GM23338 (cell line): Measurements from ENCODE around the gene ALDH8A1. TPM values are rescaled to one million over a fixed set of nuclear protein-coding genes. Genes with fewer than 3 reads are reported as not detected.

Experiments used
- ATAC-seq: fragments of 200-7000 bp; cut with Tn5 transposase; 3 replicates; pipeline ENCODE4 v1.9.1; 2020
- DNase-seq: peaks from one replicate; pipeline ENCODE4 v3.0.0-alpha.2; 2015; ENCODE audit warnings: low spot score
- H2AFZ ChIP-seq: fragments of 200-600 bp; sonication (generic); 2 replicates; pipeline ENCODE4 v1.8.0; 2016; ENCODE audit warnings: antibody characterized with exemption, mild to moderate bottlenecking, moderate library complexity
- H3F3A ChIP-seq: fragments of 200-600 bp; sonication (generic); replicated peaks from 2 replicates; pipeline ENCODE4 v1.8.0; 2017; ENCODE audit warnings: antibody characterized with exemption, mixed run types, low read depth
- H3K27ac ChIP-seq: fragments of 200-600 bp; sonication (generic); 2 replicates; pipeline ENCODE4 v1.6.1; 2016; ENCODE audit warnings: low read depth
- H3K27me3 ChIP-seq: fragments of 200-600 bp; sonication (generic); 2 replicates; pipeline ENCODE4 v1.8.0; 2016; ENCODE audit warnings: mild to moderate bottlenecking, mixed run types, moderate library complexity; ENCODE audit not compliant: insufficient read depth
- H3K36me3 ChIP-seq: fragments of 200-600 bp; sonication (generic); 2 replicates; pipeline ENCODE4 v1.8.0; 2016; ENCODE audit warnings: mild to moderate bottlenecking; ENCODE audit not compliant: insufficient read depth
- H3K4me1 ChIP-seq: fragments of 200-600 bp; sonication (generic); 2 replicates; pipeline ENCODE4 v1.8.0; 2016; ENCODE audit warnings: mild to moderate bottlenecking, moderate library complexity; ENCODE audit not compliant: insufficient read depth
- H3K4me2 ChIP-seq: fragments of 200-600 bp; sonication (generic); 2 replicates; pipeline ENCODE4 v1.7.1; 2017; ENCODE audit warnings: mixed run types
- H3K4me3 ChIP-seq: fragments of 200-600 bp; sonication (generic); 2 replicates; pipeline ENCODE4 v1.6.1; 2016; ENCODE audit warnings: mixed run types
- H3K79me2 ChIP-seq: fragments of 200-600 bp; sonication (generic); replicated peaks from 2 replicates; pipeline ENCODE4 v1.8.0; 2017; ENCODE audit warnings: mild to moderate bottlenecking; ENCODE audit not compliant: insufficient read depth
- H3K9me2 ChIP-seq: fragments of 200-600 bp; sonication (generic); 2 replicates; pipeline ENCODE4 v1.8.0; 2017; ENCODE audit not compliant: insufficient read depth
- H4K20me1 ChIP-seq: fragments of 200-600 bp; sonication (generic); replicated peaks from 2 replicates; pipeline ENCODE4 v1.8.0; 2017; ENCODE audit warnings: mild to moderate bottlenecking; ENCODE audit not compliant: insufficient read depth
- H3K27ac Mint-ChIP-seq: 2 replicates; pipeline ENCODE4 v1.8.0; 2020; ENCODE audit warnings: inconsistent platforms, mild to moderate bottlenecking, moderate library complexity, mixed read lengths
- H3K27me3 Mint-ChIP-seq: 3 replicates; pipeline ENCODE4 v1.8.0; 2022; ENCODE audit warnings: low read depth, mild to moderate bottlenecking, moderate library complexity, mixed read lengths, inconsistent platforms; ENCODE audit not compliant: insufficient read depth, poor library complexity
- H3K36me3 Mint-ChIP-seq: 3 replicates; pipeline ENCODE4 v1.8.0; 2021; ENCODE audit warnings: low read depth, mild to moderate bottlenecking, inconsistent platforms, moderate library complexity, mixed read lengths
- H3K4me1 Mint-ChIP-seq: 3 replicates; pipeline ENCODE4 v1.8.0; 2020; ENCODE audit warnings: mild to moderate bottlenecking, inconsistent platforms, mixed read lengths
- H3K4me3 Mint-ChIP-seq: 3 replicates; pipeline ENCODE4 v1.8.0; 2021; ENCODE audit warnings: moderate library complexity, mild to moderate bottlenecking, inconsistent platforms, mixed read lengths
- H3K9me3 Mint-ChIP-seq: 3 replicates; pipeline ENCODE4 v1.8.0; 2020; ENCODE audit warnings: moderate library complexity, mild to moderate bottlenecking, inconsistent platforms, mixed read lengths
- CREB1 ChIP-seq: fragments of 250-450 bp; sonication (Bioruptor Pico); IDR thresholded peaks from 2 replicates; pipeline ENCODE4 v1.5.0; 2020; ENCODE audit warnings: low read depth, mild to moderate bottlenecking, moderate library complexity
- ETS1 ChIP-seq: IDR thresholded peaks from 2 replicates; pipeline ENCODE4 v1.6.1; 2016; ENCODE audit warnings: antibody characterized with exemption
- EZH2 ChIP-seq: fragments of 200-600 bp; sonication (generic); IDR thresholded peaks from one replicate; pipeline ENCODE4 v1.8.0; 2017; ENCODE audit warnings: antibody characterized with exemption, mild to moderate bottlenecking, low read depth; ENCODE audit not compliant: unreplicated experiment
- EZH2phosphoT487 ChIP-seq: fragments of 200-600 bp; sonication (generic); IDR thresholded peaks from one replicate; pipeline ENCODE4 v1.8.1; 2018; ENCODE audit warnings: antibody characterized with exemption; ENCODE audit not compliant: unreplicated experiment
- JUNB ChIP-seq: IDR thresholded peaks from one replicate; pipeline ENCODE4 v1.6.1; 2016; ENCODE audit warnings: antibody characterized with exemption; ENCODE audit not compliant: unreplicated experiment
- NANOG ChIP-seq: IDR thresholded peaks from 2 replicates; pipeline ENCODE4 v1.6.1; 2016; ENCODE audit warnings: antibody characterized with exemption, borderline replicate concordance
- POLR2AphosphoS5 ChIP-seq: IDR thresholded peaks from 2 replicates; pipeline ENCODE4 v1.6.1; 2016; ENCODE audit warnings: antibody characterized with exemption, low read depth
- REST ChIP-seq: IDR thresholded peaks from one replicate; pipeline ENCODE4 v1.6.1; 2018; ENCODE audit warnings: antibody characterized with exemption; ENCODE audit not compliant: unreplicated experiment
- STAT1 ChIP-seq: IDR thresholded peaks from one replicate; pipeline ENCODE4 v1.6.1; 2016; ENCODE audit warnings: antibody characterized with exemption; ENCODE audit not compliant: unreplicated experiment
- ZNF114 ChIP-seq: fragments of 250-450 bp; sonication (Bioruptor Pico); IDR thresholded peaks from 2 replicates; pipeline ENCODE4 v1.5.0; 2020; ENCODE audit warnings: mild to moderate bottlenecking, moderate library complexity
- ZNF331 ChIP-seq: fragments of 250-450 bp; sonication (Bioruptor Pico); IDR thresholded peaks from 2 replicates; pipeline ENCODE4 v1.5.0; 2020; ENCODE audit warnings: low read depth, mild to moderate bottlenecking, moderate library complexity
- polyA plus RNA-seq: library from polyadenylated mRNA; unstranded; fragments of >200 nt; fragmentation: Nextera tagmentation; extraction: Ambion mirVana; gene quantifications from 2 replicates; pipeline ENCODE4 v1.2.1, GENCODE V29; 2016
- total RNA-seq: library from RNA; depleted of rRNA; stranded (reverse); fragments of >200 nt; shearing (Covaris generic); gene quantifications from 2 replicates; pipeline ENCODE4 v1.2.3, GENCODE V29; 2014
- TF ChIP-seq, protein P1 (sequence below): fragments of 250-450 bp; sonication (Bioruptor Pico); IDR thresholded peaks from 2 replicates; pipeline ENCODE4 v1.5.0; 2020; ENCODE audit warnings: mild to moderate bottlenecking, moderate library complexity

The ALDH8A1 gene
- total and polyA plus RNA-seq, 2 experiments from 2014 or later = not detected

DNA sequence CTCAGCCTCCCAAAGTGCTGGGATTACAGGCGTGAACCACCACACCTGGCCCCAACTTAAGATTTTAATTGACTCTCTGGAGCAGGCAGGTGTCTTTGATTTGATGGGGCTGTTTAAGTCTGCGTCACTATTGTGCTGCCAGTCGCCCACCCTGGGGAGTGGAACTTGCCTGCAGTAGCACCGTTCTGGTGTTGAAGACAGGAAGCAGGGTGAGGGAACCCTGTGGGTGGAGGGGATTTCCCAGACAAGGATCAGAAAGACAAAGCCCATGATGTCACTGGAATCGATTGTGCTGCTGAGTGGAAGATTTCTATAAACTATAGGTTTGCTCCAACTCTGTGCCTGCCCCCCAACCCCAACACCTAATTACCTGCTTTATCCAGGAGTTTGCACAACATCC, 11.0 kb downstream of the ALDH8A1 start:
- H3K36me3 Mint-ChIP-seq = no peaks in the 10 kb centered on the region
- Histone ChIP-seq H3K79me2 (no peaks in the 10 kb centered on the region), H4K20me1 (no peaks in the 10 kb centered on the region), H3K36me3 (no peaks in the 10 kb centered on the region), H3F3A (no peaks in the 10 kb centered on the region), H2AFZ (peak overlapping the region; percentile 83), H3K4me1 (no peaks in the 10 kb centered on the region), H3K4me3 (no peak overlapping the region), H3K27ac (no peak overlapping the region), H3K4me2 (no peak overlapping the region), H3K27me3 (no peaks in the 10 kb centered on the region), H3K9me2 (no peaks in the 10 kb centered on the region)
- TF ChIP-seq CREB1 = no peak
- TF ChIP-seq JUNB = no peak
- no peak for TF ChIP-seq ZNF331 (CRISPR knock-in tag)
- TF ChIP-seq ETS1 = no peak
- TF ChIP-seq, protein P1, sequence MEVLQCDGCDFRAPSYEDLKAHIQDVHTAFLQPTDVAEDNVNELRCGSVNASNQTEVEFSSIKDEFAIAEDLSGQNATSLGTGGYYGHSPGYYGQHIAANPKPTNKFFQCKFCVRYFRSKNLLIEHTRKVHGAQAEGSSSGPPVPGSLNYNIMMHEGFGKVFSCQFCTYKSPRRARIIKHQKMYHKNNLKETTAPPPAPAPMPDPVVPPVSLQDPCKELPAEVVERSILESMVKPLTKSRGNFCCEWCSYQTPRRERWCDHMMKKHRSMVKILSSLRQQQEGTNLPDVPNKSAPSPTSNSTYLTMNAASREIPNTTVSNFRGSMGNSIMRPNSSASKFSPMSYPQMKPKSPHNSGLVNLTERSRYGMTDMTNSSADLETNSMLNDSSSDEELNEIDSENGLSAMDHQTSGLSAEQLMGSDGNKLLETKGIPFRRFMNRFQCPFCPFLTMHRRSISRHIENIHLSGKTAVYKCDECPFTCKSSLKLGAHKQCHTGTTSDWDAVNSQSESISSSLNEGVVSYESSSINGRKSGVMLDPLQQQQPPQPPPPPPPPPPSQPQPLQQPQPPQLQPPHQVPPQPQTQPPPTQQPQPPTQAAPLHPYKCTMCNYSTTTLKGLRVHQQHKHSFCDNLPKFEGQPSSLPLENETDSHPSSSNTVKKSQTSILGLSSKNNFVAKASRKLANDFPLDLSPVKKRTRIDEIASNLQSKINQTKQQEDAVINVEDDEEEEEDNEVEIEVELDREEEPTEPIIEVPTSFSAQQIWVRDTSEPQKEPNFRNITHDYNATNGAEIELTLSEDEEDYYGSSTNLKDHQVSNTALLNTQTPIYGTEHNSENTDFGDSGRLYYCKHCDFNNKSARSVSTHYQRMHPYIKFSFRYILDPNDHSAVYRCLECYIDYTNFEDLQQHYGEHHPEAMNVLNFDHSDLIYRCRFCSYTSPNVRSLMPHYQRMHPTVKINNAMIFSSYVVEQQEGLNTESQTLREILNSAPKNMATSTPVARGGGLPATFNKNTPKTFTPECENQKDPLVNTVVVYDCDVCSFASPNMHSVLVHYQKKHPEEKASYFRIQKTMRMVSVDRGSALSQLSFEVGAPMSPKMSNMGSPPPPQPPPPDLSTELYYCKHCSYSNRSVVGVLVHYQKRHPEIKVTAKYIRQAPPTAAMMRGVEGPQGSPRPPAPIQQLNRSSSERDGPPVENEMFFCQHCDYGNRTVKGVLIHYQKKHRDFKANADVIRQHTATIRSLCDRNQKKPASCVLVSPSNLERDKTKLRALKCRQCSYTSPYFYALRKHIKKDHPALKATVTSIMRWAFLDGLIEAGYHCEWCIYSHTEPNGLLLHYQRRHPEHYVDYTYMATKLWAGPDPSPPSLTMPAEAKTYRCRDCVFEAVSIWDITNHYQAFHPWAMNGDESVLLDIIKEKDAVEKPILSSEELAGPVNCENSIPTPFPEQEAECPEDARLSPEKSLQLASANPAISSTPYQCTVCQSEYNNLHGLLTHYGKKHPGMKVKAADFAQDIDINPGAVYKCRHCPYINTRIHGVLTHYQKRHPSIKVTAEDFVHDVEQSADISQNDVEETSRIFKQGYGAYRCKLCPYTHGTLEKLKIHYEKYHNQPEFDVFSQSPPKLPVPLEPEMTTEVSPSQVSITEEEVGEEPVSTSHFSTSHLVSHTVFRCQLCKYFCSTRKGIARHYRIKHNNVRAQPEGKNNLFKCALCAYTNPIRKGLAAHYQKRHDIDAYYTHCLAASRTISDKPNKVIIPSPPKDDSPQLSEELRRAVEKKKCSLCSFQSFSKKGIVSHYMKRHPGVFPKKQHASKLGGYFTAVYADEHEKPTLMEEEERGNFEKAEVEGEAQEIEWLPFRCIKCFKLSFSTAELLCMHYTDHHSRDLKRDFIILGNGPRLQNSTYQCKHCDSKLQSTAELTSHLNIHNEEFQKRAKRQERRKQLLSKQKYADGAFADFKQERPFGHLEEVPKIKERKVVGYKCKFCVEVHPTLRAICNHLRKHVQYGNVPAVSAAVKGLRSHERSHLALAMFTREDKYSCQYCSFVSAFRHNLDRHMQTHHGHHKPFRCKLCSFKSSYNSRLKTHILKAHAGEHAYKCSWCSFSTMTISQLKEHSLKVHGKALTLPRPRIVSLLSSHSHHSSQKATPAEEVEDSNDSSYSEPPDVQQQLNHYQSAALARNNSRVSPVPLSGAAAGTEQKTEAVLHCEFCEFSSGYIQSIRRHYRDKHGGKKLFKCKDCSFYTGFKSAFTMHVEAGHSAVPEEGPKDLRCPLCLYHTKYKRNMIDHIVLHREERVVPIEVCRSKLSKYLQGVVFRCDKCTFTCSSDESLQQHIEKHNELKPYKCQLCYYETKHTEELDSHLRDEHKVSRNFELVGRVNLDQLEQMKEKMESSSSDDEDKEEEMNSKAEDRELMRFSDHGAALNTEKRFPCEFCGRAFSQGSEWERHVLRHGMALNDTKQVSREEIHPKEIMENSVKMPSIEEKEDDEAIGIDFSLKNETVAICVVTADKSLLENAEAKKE (CRISPR knock-in tag) = no peak
- TF ChIP-seq POLR2AphosphoS5 = no peak
- TF ChIP-seq STAT1 = no peak
- TF ChIP-seq NANOG = no peak
- no peak for TF ChIP-seq EZH2
- TF ChIP-seq REST = no peak
- TF ChIP-seq ZNF114 = no peak
- TF ChIP-seq EZH2phosphoT487 = no peak
- no peaks in the 10 kb centered on the region for H3K9me3 Mint-ChIP-seq
- no peak overlapping the region for H3K4me3 Mint-ChIP-seq
- H3K27me3 Mint-ChIP-seq = peaks cover 2% of the 10 kb centered on the region
- no peak overlapping the region; the same call in 1 of the 2 replicates for H3K27ac Mint-ChIP-seq
- peaks cover 2% of the 10 kb centered on the region; the same call in 2 of the 3 replicates for H3K4me1 Mint-ChIP-seq
- ATAC-seq = peak; percentile 39; the same call in 1 of the 3 replicates
- no peak for DNase-seq
